GM12874 (cell line): ENCODE measurements around the gene ABTB1.
A peak's percentile ranks its signal among the peaks of the same experiment; 100 is the strongest.

Experiments
- TF ChIP-seq, protein P1 (sequence below): IDR thresholded peaks from 2 replicates; pipeline ENCODE4 v1.5.1; 2011; ENCODE audit warnings: low read depth, mild to moderate bottlenecking, control low read depth, low read length, moderate library complexity; ENCODE audit not compliant: insufficient read depth

The ABTB1 gene

DNA sequence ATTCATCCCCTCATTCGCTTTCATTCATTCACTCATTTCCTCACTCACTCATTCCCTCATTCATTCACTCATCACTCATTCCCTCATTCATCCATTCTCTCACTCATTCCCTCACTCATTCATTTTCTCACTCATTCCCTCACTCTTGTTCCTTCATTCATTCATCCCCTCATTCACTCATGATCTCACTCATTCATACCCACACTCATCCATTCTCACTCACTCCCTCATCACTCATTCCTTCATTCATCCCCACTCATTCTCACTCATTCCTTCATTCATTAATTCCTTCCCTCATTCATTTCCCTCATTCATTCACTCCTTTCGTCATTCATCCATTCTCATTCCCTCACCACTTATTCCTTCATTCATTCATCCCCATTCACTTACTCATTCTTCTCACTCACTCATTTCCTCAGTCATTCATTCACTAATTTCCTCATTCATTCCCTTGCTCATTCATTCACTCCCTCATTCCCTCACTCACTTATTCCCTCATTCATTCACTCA lies 14.5 kb downstream of the ABTB1 start:
- TF ChIP-seq, protein P1, sequence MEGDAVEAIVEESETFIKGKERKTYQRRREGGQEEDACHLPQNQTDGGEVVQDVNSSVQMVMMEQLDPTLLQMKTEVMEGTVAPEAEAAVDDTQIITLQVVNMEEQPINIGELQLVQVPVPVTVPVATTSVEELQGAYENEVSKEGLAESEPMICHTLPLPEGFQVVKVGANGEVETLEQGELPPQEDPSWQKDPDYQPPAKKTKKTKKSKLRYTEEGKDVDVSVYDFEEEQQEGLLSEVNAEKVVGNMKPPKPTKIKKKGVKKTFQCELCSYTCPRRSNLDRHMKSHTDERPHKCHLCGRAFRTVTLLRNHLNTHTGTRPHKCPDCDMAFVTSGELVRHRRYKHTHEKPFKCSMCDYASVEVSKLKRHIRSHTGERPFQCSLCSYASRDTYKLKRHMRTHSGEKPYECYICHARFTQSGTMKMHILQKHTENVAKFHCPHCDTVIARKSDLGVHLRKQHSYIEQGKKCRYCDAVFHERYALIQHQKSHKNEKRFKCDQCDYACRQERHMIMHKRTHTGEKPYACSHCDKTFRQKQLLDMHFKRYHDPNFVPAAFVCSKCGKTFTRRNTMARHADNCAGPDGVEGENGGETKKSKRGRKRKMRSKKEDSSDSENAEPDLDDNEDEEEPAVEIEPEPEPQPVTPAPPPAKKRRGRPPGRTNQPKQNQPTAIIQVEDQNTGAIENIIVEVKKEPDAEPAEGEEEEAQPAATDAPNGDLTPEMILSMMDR: no peak

DNA sequence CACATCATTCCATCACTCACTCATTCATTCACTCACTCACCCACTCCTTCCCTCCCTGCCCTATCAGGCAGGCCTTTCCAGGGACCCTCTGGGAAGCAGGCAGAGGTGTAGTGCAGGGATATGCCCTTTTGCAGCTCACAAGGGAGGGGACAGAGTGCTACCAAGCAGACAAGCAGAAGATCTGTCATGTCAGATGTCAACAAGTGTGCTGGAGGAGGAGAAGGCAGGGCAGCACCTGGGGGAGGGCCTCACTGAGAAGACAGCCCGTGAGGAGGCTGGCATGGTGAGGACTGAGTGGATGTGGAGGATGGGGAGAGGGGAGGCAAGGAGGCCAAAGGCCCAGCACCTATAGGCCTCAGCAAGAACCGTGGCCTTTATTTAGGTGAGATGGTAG lies 15.3 kb downstream of the ABTB1 start:
- TF ChIP-seq, protein P1: no peak

DNA sequence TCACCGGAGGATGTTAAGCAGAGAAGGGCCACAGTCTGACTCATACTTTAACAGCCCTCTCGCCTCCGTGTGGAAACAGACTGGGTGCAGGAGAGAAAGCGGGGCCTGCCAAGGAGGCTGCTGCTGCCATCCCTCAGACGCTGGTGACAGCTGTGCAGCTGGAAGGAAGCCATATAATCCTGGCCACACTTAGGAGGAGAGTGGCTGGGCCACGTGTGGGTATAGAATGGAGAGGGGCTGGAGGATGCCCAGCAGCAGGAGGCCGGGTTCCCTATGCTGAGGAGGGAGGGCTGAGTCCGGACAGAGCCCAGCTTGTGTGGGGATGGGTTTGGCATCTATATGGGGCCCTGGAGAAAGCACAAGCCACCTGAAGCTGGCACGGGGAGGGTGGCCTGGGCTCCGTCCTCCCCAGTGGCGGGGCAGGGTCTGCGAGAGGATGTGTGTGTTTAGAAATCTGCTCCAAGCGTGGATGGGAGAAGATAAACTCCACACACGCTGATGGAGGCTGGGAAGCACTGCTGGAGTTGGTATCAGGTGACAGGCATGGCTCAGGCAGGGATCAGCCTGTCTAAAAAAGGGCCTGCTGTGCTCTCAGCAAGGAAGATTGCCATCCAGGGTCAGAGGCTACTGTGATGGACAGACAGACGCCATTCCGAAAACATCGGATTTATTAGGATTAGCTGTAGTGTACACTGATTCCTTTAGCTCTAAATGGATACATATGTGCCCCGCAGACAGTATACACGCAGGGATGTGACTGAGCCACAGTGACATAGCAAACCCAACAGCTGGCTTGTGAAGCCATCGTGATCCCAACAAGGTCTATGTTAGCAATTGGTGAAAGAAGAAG lies 15.9 kb downstream of the ABTB1 start:
- TF ChIP-seq, protein P1: no peak

DNA sequence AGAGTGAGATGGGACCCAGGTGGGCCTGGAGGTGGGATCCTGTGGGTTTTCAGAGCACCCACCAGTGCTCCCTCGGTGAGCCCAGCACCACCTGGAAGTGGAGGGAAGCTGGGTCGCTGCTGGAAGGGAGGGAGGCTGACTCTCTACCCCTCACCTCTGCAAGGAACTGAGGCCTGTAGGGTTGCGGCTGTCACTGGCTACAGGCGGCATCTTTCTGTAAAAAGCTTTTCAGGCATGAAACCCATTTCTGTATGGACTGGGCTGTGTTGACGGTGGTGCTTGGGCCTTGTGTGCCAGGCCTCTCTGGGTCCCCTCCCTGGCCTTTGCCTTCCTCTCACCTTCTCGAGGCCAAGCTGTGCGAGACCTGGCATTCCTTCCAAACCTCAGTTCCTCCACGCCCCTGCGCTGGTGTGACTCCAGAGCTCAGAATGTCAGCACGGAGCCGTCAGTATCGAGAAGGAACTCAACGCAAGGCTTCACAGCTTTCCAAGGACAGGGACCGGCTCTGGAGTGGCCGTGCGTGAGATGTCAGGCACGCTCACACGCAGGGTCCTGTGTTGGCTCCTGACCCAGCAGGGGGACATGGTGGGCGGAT lies 16.6 kb downstream of the ABTB1 start:
- TF ChIP-seq, protein P1: no peak

DNA sequence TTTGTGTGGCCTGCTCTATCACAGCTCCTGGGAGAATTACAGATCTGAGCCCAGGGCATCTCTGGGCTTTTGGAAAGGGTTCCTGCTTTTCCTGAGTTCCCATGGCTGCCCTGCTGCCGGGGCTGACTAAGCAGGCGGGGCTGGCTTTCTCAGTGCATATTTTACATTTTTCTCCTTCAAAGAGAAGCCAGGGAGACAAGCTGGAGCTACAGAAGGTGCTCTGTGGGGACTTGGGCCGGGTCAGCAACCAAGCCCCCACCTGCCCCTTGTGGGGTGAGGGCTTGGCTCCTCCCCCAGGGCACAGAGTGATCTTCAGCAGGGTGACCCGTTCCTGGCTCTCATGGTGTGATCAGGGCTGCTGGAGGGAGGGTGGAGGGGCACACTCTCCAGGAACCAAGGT lies 17.4 kb downstream of the ABTB1 start:
- TF ChIP-seq, protein P1: no peak

DNA sequence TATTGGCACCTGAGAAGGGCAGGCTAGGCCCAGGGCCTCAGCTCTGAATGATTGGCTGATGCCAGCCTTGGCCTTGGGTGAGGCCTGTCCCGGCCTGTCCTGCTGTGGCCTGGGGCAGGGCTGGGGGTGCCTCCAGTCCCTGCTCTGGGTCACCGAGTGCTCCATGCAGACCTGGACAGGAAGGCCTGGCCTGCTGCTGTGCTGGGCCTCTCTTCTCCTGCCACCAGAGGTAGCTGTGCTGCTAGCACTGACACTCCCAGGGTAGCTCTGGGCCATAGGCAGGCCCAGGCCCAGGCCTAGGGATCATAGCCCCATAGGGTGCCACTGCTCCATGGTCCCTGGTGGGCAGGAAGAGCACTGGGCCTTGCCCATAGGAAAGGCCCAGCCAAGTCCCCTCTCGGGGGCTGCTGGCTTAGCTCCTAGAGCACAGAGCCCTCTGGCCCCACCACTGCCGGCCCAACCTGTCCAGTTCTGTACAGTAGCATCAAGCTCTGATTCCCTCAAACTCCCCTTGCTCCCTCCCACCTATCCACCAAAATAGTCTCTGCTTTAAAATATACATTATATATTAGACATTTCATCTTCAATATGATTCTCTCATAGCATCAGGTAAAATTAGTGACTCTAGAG lies 18.2 kb downstream of the ABTB1 start:
- TF ChIP-seq, protein P1: peak; percentile 57

DNA sequence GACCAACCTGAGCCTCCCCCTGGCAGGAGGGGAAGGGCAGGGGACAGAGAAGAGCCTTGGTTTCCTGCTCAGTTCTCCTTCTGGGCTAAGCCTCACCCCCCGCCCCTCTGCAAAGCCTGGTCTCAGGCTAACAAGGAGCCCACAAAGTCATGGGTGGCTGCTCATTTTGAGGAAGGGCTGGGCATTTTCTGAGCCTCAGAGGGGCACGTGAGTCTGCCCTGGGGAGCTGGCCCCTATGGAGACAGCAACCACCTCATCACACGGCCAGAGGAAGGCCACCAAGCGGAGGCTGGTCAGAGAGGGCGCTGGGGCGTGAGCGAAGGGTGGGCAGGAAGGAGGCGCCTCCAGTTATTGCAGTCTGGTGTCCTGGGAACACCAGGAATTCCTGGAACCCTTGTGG lies 18.7 kb downstream of the ABTB1 start:
- TF ChIP-seq, protein P1: no peak
